OCI-LY1 (cell line): ENCODE data around the gene ZNF189.

ENCODE experiments used
- CTCF ChIP-seq: fragments of 200-600 bp; sonication (generic), shearing (Covaris generic); IDR thresholded peaks from 2 replicates; pipeline ENCODE4 v1.5.1; 2017; ENCODE audit warnings: mild to moderate bottlenecking, antibody characterized with exemption, low read length, moderate library complexity, mixed read lengths
- EZH2 ChIP-seq: fragments of 200-600 bp; sonication (generic), shearing (Covaris generic); IDR thresholded peaks from 2 replicates; pipeline ENCODE4 v1.8.0; 2017; ENCODE audit warnings: borderline replicate concordance, mixed run types, mild to moderate bottlenecking, antibody characterized with exemption, low read length, moderate library complexity, mixed read lengths

GRCh38 chr9:101387871-101388506 lies 10.7 kb upstream of the ZNF189 start:
- TF ChIP-seq CTCF (peak; percentile 55), EZH2 (no peak)
